RPMI8226 (cell line): Measurements from ENCODE around the gene ZSCAN12.
"Not testable (repeated sequence)": the region's sequence is repeated elsewhere in the genome, so short reads cannot be mapped to it uniquely, and the experiment has no call there.

Source experiments
- DNase-seq: peaks from one replicate; pipeline ENCODE4 v3.0.0-alpha.2; 2015

The ZSCAN12 gene

GRCh38 chr6:28393912-28394662, 5.5 kb downstream of the ZSCAN12 start:
- peak; percentile 35 for DNase-seq

- DNase-seq, result no peak
These were observed 8.9 kb downstream of the ZSCAN12 start for GRCh38 chr6:28390688-28391087.

- DNase-seq, result no peak
These were observed 15.4 kb downstream of the ZSCAN12 start for GRCh38 chr6:28384143-28384533.

GRCh38 chr6:28383235-28384142, 16.1 kb downstream of the ZSCAN12 start:
- DNase-seq, result peak; percentile 84

GRCh38 chr6:28380381-28380780, 19.2 kb downstream of the ZSCAN12 start:
- no peak for DNase-seq

- no peak for DNase-seq
These were observed 20.9 kb downstream of the ZSCAN12 start for GRCh38 chr6:28378644-28379043.

- no peak for DNase-seq
These were observed 21.7 kb downstream of the ZSCAN12 start for GRCh38 chr6:28377879-28378278.

- no peak for DNase-seq
These were observed 25.6 kb downstream of the ZSCAN12 start for GRCh38 chr6:28373925-28374324.

- no peak for DNase-seq
These were observed 27.7 kb downstream of the ZSCAN12 start for GRCh38 chr6:28371706-28372451.

GRCh38 chr6:28371280-28371679, 28.3 kb downstream of the ZSCAN12 start:
- no peak for DNase-seq

GRCh38 chr6:28370440-28370839, 29.1 kb downstream of the ZSCAN12 start:
- DNase-seq, result no peak

- no peak for DNase-seq
These were observed 30.1 kb downstream of the ZSCAN12 start for GRCh38 chr6:28369463-28369862.

GRCh38 chr6:28368522-28368921, 31.0 kb downstream of the ZSCAN12 start:
- DNase-seq, result no peak

- not testable (repeated sequence) for DNase-seq
These were observed 34.0 kb downstream of the ZSCAN12 start for GRCh38 chr6:28365590-28365989.

- no peak for DNase-seq
These were observed 38.6 kb downstream of the ZSCAN12 start for GRCh38 chr6:28360961-28361360.

- DNase-seq, result not testable (repeated sequence)
These were observed 40.0 kb downstream of the ZSCAN12 start for GRCh38 chr6:28359562-28359961.

- DNase-seq, result no peak
These were observed 42.5 kb downstream of the ZSCAN12 start for GRCh38 chr6:28357036-28357435.

- DNase-seq, result no peak
These were observed 42.9 kb downstream of the ZSCAN12 start for GRCh38 chr6:28356666-28357020.

GRCh38 chr6:28355743-28356665, 43.5 kb downstream of the ZSCAN12 start:
- DNase-seq, result peak; percentile 89

GRCh38 chr6:28354688-28355554, 44.6 kb downstream of the ZSCAN12 start:
- no peak for DNase-seq

- DNase-seq, result no peak
These were observed 45.4 kb downstream of the ZSCAN12 start for GRCh38 chr6:28353981-28354676.
